ENCODE measurements around the gene PRKG2. TPM values are rescaled to one million over a fixed set of nuclear protein-coding genes. Genes with fewer than 3 reads are reported as not detected.

PRKG2 gene
- total RNA-seq, 1 experiment from 2014 or later: not detected

GRCh38 chr4:81131563-81131962 lies 83.5 kb downstream of the PRKG2 start:
- in situ Hi-C loops (cut with HindIII; ENCODE audit: low pct_unique_long_range_greater_than_20kb, low sequenced_read_pairs): no loop called here
- DNase-seq (ENCODE audit: low read depth): no peak

- in situ Hi-C loops (cut with HindIII; ENCODE audit: low pct_unique_long_range_greater_than_20kb, low sequenced_read_pairs): no loop called here
- no peak for DNase-seq (ENCODE audit: low read depth)
Observed at GRCh38 chr4:81131066-81131465, 84.0 kb downstream of the PRKG2 start.

DNA sequence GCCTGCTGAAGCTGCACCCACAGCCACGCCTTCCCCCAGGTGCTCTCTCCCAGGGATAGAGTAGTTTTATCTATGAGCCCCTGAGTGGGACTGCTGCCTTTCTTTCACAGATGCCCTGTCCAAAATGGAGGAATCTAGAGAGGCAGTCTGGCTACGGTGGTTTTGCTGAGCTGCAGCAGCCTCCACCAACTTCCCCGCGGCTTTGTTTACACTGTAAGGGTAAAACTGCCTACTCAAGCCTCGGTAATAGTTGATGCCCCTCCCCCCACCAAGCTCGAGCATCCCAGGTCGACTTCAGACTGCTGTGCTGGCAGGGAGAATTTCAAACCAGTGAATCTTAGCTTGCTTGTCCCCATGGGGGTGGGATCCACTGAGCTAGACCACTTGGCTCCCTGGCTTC lies 84.5 kb downstream of the PRKG2 start:
- no peak for DNase-seq (ENCODE audit: low read depth)
- in situ Hi-C loops (cut with HindIII; ENCODE audit: low pct_unique_long_range_greater_than_20kb, low sequenced_read_pairs): no loop called here

DNA sequence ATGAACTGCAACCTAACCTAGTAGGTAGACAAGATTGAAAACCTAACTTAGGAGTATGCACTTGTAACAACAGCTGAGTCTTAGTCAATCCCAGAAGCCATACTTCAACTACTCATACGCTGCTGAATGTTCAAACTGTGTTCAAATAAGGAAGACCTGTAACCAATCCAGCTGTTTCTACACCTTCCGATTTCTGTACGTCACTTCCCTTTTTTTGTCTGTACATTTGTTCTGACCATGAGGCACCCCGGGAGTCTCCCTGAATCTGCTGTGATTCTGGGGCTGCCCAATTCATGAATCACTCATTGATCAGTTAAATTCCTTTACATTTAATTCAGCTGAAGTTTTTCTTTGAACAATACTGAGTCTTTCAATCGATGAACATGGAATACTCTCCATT lies 95.0 kb downstream of the PRKG2 start:
- in situ Hi-C loops (cut with HindIII; ENCODE audit: low pct_unique_long_range_greater_than_20kb, low sequenced_read_pairs): no loop called here
- no peak for DNase-seq (ENCODE audit: low read depth)

- DNase-seq (ENCODE audit: low read depth): no peak
- in situ Hi-C loops (cut with HindIII; ENCODE audit: low pct_unique_long_range_greater_than_20kb, low sequenced_read_pairs): no loop called here
Observed at GRCh38 chr4:81118086-81118485, 96.9 kb downstream of the PRKG2 start.

DNA sequence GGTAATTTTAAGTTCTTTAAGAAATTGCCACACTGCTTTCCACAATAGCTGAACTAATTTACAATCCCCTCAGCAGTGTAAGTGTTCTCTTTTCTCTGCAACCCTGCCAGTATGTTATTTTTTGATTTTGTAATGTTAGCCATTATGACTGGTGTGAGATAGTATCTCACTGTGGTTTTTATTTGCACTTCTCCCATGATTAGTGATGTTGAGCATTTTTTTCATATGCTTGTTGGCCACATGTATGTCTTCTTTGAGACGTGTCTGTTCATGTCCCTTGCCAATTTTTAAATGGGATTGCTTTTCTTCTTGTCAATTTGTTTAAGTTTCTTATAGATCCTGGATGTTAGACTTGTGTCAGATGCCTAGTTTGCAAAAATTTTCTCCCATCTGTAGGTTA lies 98.5 kb downstream of the PRKG2 start:
- in situ Hi-C loops (cut with HindIII; ENCODE audit: low pct_unique_long_range_greater_than_20kb, low sequenced_read_pairs): no loop called here

GRCh38 chr4:81113024-81113423 lies 102.0 kb downstream of the PRKG2 start:
- no peak for DNase-seq (ENCODE audit: low read depth)

More for the DNA sequence above, 98.5 kb downstream of the PRKG2 start:
- no peak for DNase-seq (ENCODE audit: low read depth)

DNA sequence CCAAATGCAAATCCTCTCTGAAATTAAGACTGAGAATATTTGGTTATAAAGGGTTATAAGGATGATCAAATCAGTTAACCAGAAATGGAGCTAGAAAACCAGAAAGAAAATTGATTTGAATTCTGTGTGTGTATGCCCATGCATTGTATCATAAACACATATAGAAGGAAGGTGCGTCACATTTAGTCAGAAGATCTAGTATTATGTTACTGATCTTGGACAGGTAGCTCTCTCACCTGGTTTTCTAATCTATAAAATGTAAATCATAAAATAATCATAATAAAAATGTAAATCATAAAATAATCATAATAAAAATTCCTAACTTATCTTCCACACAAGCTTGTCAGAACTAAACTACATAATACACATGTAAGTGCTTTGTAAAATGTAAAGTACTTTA lies 105.7 kb downstream of the PRKG2 start:
- DNase-seq (ENCODE audit: low read depth): no peak
- in situ Hi-C loops (cut with HindIII; ENCODE audit: low pct_unique_long_range_greater_than_20kb, low sequenced_read_pairs): no loop called here

More at GRCh38 chr4:81113024-81113423, 102.0 kb downstream of the PRKG2 start:
- in situ Hi-C loops (cut with HindIII; ENCODE audit: low pct_unique_long_range_greater_than_20kb, low sequenced_read_pairs): no loop called here

DNA sequence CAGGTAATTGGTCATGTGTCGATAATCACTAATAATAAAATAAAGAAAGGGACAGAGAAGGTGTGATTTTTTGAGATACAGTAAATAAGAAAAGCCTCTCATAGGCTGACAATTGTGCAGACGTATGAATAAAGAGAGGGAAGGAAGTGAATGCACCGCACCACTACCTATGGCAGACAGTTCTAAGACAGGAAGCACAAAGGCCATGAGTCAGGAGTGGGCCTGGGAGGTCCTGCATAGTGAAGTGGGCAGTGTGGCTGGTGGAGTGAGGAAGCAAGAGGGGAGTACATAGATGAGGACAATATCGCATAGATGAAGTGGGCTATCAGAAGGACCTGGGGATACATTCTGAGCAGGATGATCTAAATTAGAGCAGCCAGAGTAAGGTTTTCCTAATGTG lies 108.9 kb downstream of the PRKG2 start:
- no peak for DNase-seq (ENCODE audit: low read depth)

DNA sequence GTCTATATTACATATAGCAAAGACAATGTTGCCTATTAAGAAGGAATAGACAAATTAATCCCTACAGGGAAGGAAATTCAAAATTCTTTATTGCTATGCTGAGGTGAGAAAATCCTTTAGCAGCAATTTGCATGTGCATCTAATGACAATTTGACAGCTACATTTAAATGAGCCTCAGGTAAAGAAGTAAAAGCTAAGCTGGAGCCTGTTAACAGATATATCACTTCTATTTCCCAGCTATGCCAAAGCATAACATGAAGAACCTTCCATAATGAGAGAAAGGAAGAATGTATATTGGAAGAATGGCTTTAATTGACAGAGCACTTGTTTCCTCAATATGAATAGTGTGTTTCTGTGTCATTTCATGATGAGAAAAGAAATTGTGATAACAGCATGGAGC lies 112.9 kb downstream of the PRKG2 start:
- in situ Hi-C loops (cut with HindIII; ENCODE audit: low pct_unique_long_range_greater_than_20kb, low sequenced_read_pairs): no loop called here
- no peak for DNase-seq (ENCODE audit: low read depth)

More for the DNA sequence above, 108.9 kb downstream of the PRKG2 start:
- in situ Hi-C loops (cut with HindIII; ENCODE audit: low pct_unique_long_range_greater_than_20kb, low sequenced_read_pairs): no loop called here

- no peak for DNase-seq (ENCODE audit: low read depth)
Observed at GRCh38 chr4:81096566-81096965, 118.5 kb downstream of the PRKG2 start.

GRCh38 chr4:81095389-81095788 lies 119.6 kb downstream of the PRKG2 start:
- in situ Hi-C loops (cut with HindIII; ENCODE audit: low pct_unique_long_range_greater_than_20kb, low sequenced_read_pairs): no loop called here
- no peak for DNase-seq (ENCODE audit: low read depth)

More at GRCh38 chr4:81096566-81096965, 118.5 kb downstream of the PRKG2 start:
- in situ Hi-C loops (cut with HindIII; ENCODE audit: low pct_unique_long_range_greater_than_20kb, low sequenced_read_pairs): no loop called here

- in situ Hi-C loops (cut with HindIII; ENCODE audit: low pct_unique_long_range_greater_than_20kb, low sequenced_read_pairs): no loop called here
- DNase-seq (ENCODE audit: low read depth): no peak
Observed at GRCh38 chr4:81093720-81094401, 121.2 kb downstream of the PRKG2 start.

DNA sequence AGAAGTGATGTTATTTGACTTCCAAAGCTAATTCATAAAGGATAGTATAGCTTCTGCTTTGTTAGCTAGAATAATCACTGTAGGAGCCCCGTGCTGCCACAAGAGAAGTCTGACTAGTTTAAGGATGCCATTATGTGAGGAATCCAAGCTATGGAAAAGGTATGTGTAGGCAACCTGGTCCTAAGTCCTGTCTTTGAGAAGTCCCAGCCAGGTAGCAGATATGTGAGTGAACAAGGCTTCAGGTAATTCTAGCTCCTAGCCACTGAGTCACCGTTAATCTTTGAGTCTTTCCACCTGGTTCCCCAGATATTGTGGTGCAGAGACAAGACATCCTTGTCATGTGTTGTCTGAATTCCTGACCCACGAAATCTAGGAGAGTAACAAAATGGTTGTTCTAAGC lies 129.0 kb downstream of the PRKG2 start:
- no peak for DNase-seq (ENCODE audit: low read depth)
- in situ Hi-C loops (cut with HindIII; ENCODE audit: low pct_unique_long_range_greater_than_20kb, low sequenced_read_pairs): no loop called here

DNA sequence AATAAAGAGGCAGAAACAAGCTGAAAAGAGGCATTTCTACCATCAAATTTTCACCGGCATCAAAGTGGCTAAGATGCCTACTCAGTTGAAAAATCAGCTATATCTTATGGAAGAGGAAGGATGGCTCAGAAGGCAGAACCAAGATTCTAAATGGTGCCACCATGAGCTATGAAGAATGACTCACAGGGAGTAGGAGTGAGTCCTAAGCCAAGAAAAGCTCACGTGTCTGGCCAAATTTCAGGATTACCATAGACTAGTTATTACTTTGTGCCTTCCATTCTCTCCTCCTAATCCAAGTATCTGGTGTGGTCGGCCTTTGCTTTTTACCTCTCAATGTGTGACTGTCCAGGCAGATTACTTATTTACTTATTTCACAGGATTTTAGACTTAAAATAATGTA lies 129.7 kb downstream of the PRKG2 start:
- no peak for DNase-seq (ENCODE audit: low read depth)
- in situ Hi-C loops (cut with HindIII; ENCODE audit: low pct_unique_long_range_greater_than_20kb, low sequenced_read_pairs): no loop called here

DNA sequence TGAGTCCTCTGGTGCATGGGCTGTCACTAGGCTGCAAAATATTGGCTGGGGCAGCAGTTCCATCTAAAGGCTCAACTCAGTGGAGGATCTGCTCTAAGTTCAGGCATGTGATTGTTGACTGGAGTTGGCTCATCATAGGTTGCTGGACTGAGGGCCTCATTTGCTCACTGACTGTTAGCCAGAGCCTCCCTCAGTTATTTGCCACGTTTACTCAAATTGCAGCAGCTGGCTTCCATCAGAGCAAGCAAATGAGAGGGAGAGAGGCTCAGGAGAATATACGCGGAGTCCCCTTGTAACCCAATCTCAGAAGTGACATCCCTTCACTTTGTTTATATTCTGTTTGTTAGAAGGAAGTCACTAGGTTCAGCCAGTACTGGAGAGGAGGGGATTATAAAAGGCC lies 130.4 kb downstream of the PRKG2 start:
- in situ Hi-C loops (cut with HindIII; ENCODE audit: low pct_unique_long_range_greater_than_20kb, low sequenced_read_pairs): no loop called here
- DNase-seq (ENCODE audit: low read depth): no peak

GRCh38 chr4:81084029-81084428 lies 131.0 kb downstream of the PRKG2 start:
- in situ Hi-C loops (cut with HindIII; ENCODE audit: low pct_unique_long_range_greater_than_20kb, low sequenced_read_pairs): no loop called here
- DNase-seq (ENCODE audit: low read depth): no peak

GRCh38 chr4:81081156-81081555 lies 133.9 kb downstream of the PRKG2 start:
- in situ Hi-C loops (cut with HindIII; ENCODE audit: low pct_unique_long_range_greater_than_20kb, low sequenced_read_pairs): no loop called here
- DNase-seq (ENCODE audit: low read depth): no peak

DNA sequence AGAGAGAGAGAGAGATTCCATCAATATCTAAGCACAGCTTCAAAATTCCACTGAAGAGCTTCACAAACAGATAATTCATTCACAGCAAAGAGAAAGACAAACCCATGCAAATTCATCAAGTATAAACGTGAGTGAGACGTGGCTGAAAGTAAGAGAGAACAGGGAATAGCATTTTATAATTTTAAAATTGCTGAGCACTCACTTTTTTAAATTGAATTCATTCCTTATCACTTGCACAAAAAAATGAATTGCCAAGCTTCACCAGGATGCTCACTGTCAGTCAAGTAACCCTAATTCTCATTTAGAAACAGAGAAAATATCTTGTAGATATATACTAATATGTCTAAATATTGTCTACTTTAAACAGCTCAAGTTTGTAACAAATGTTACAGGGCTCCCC lies 144.0 kb downstream of the PRKG2 start:
- in situ Hi-C loops (cut with HindIII; ENCODE audit: low pct_unique_long_range_greater_than_20kb, low sequenced_read_pairs): no loop called here
- no peak for DNase-seq (ENCODE audit: low read depth)

DNA sequence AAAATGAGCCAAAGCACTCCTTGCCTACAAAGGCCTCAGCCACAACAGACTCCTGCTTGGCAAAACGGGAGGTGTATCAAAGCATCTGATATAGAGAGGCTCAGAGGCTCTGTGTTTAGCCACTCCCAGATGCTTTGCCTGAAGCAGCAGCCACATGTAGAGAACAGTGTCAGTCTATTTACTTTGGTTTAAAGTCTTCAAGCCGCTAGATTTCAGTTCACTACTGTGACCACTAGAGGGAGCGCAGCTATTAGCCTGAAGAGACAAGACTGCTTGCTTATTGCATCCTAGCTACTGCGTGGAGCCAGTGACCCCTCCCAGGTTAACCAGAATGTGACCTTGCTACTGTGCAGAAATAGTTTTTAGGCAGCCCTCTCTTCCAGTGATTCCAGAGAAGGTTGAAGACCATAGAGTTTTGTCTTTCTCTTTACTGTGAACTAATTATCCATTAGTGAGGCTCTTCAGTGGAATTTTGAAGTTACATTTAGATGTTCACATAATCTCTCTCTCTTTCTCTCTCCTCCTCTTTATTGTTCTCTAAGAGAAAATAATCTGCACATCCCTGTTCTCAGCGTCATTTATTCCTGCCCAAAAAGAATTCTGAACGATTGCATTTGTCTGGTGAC lies 145.2 kb downstream of the PRKG2 start:
- peak; percentile 73 for DNase-seq (ENCODE audit: low read depth)
- in situ Hi-C loops (cut with HindIII; ENCODE audit: low pct_unique_long_range_greater_than_20kb, low sequenced_read_pairs): no loop called here

Measured in Caki2 (cell line).